Activated naive CD8-positive, alpha-beta T cell treated with anti-CD3 and anti-CD28 coated beads, Interleukin-2, amount 50 U/mL, for 16 hours (primary cell): Measurements from ENCODE around the gene PIK3R6.
"Not testable (repeated sequence)": the region's sequence is repeated elsewhere in the genome, so short reads cannot be mapped to it uniquely, and the experiment has no call there.

Source experiments
- DNase-seq: peaks from one replicate; pipeline ENCODE4 v3.0.0-alpha.2; 2020; ENCODE audit warnings: low read depth, low spot score

The PIK3R6 gene

DNA sequence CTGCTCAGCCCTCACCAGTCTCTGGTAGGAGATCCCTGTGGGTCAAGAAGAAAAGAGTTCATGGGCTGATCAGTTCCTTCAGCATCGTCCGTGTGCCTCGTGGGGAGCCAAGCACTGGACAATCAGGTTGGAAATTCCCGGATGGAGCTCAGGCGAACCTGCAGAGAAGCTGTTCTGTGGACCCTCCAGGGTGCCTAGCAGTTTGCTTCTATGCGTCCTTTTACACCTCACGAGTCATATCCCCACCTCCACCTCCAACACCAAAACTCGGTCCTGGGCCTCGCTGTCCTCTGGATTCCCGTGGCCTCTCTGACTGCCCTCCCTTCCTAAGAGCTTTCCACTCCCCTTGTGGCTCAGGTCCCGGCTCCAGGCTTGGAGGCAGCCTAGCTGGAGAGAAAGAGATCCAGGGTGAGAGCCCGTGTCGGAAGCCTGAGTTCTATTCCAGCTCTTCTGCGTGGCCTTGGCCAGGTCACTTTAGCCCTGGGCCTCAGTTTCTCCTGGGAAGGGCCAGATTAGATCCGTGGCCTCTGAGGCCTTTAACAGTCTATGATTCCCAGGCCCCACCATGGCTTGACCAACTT is 26.2 kb upstream of the PIK3R6 start:
- DNase-seq = no peak

DNA sequence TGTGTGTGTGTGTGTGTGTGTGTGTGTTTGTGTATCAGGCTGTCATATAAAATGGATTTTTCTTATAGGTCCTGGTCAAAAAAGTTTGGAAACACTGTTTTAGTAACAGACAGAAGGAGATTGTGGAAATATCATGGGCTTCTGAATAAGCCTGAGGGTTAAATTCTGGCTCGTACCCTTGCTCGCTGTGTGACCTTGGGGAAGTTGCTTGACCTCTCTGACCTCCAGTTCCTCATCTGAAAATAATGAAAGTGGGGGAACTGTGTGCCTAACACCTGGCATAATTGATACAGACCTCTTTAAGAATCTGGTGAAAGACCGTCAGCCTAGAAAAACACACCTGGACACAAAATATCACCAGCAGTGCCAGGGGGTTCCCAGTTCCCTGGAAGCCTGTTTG is 25.6 kb upstream of the PIK3R6 start:
- DNase-seq = no peak

DNA sequence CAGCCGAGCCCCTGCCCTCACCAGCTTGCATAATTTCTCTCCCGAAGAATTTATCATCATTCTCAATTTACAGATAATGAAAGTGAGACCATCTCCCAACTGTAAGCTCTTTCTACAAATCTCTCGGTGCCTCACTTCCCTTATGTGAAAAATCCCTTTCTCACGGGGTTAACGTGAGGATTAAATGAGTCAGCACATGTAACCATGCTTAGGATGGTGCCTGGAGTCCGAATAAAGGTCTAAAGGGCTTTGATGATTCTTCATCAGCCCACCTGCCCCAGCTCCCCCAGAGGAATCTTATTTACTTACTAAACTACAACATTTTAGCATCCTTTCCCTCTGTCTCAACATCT is 24.8 kb upstream of the PIK3R6 start:
- no peak for DNase-seq

DNA sequence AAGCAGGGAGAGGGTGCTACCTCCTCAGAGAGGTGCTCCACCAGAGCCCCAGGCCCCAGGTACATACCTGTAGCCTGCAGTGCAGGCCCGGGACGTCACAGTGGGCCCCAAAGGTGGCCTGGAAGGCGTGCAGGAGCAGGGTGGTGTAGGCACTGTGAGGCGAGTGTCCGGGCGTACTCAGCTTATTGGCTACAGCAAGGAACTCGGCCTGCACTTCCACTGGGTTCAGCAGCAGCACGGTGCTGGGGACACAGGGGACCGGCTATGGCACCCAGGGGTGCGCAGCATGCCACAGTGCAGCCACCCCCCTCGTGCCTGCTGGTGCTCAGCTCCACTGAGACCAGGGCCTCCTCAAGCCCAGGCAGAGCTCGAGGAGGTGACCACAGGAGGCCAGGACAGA is 23.2 kb upstream of the PIK3R6 start:
- no peak for DNase-seq

DNA sequence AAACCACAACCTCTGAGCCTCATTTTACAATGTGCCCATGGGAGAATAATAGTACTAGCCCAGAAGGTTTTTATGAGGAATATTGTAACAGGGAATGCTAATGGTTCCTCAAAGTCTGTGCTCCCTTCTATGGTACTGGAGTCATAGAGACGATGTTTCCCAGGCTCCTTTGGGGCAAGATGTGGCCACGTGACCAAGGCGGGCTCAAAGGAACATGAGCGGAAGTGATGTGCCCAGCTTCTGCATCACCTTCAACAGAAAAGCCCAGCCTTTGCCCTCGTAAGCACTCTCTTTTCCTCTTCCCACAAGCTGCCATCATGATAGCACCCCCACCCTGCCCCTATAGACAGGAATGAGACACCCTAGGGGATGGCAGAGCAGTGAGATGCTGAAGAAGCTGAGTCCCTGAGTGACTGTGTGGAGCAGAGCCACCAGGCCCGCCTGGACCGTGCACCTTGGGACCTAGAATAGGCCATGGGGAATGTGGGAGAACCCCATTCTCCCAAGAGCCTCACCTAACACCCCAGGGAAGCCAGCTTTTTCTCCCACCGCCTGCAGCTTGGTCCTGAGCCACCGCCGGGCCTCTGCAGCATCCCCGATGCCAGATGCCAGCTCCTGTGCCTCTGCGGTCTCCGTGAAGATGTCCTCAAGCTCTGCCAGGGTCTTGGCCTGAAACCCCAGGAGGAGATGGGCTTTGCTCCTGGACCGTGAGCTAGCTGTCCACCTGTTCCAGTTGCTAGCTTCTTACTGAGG is 22.2 kb upstream of the PIK3R6 start:
- no peak for DNase-seq

DNA sequence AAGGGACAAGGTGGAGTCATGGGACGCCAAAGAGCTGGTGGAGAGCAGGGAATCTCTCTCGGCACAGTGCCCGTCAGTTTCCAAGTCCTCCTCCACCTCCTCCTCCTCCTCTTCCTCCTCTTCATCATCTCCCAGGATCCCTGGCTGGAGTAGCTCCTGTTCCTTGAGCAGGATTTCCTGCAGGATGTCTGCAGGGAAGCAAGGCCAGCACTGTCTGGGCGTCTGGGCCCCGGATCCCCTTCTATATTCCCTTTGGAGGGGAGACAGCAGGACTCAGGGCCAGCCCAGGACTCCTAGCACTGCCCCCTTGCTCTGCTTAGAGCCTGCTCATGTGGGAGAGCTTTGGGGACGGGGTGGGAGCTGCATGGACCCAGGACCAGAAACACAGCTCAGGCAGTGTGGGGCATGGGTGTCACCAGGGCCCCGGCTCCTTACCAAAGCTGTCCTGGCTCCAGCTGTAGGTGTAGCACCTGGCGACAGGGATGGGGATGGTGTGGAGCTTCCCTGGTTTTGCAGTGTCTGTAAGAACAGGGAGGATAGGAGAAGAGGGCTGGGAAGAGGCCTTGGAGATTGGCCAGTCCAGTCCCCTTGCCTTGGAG is 21.3 kb upstream of the PIK3R6 start:
- no peak for DNase-seq

DNA sequence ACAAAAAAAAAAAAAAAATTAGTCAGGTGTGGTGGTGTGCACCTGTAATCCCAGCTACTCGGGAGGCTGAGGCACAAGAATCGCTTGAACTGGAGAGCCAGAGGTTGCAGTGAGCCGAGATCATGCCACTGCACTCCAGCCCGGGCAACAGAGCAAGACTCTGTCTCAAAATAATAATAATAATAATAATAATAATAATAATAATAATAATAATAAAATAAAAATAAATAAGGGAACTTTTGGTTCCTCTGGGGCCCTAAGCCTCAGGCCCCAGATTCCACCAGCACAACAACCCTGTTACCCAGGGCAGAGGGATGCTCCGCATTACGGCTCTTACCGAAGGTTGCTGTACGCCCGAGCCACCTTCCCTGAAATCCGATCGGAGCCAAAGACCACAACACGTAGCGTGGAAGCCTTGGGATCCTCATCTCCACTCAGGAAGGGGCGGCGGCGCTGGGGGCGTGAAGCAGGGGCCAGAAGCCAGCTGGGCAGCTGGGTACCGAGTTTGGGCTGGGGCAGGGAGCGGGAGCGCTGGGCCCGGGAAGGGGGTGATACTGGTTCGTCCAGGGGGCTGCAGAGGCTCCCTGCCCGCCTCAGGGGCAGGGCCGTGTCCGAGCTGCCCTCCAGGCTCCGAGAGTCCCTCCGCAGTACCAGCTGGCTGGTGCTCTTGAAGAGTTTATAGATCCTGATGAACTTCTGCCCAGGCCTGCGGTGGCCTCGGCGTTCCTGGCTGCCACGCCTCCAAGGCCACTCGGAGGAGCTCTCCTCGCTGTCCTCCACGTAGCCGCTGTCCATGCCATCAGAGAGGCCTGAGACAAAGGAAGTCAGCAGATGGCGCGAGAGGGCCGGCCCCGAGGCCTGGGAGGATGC is 20.6 kb upstream of the PIK3R6 start:
- DNase-seq = no peak

DNA sequence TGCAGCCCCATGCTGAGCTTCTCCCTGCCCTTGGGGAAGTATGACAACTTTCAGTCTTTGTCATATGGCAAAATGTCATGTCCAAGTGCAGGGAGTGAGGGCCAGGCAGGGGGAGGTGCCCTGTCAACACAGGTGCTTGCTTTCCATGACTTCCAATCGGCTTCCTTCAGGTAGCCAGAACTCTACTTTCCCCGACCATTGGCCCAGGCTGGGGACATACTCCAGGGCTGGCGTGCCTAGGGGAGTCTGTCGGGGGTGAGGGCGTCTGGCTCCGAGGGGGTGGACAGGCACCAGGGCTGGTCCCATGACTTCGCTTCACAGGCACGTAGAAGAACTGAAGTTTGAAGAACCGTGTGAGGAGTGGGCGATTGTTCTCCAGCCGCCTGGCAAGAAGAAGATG is 19.8 kb upstream of the PIK3R6 start:
- no peak for DNase-seq

DNA sequence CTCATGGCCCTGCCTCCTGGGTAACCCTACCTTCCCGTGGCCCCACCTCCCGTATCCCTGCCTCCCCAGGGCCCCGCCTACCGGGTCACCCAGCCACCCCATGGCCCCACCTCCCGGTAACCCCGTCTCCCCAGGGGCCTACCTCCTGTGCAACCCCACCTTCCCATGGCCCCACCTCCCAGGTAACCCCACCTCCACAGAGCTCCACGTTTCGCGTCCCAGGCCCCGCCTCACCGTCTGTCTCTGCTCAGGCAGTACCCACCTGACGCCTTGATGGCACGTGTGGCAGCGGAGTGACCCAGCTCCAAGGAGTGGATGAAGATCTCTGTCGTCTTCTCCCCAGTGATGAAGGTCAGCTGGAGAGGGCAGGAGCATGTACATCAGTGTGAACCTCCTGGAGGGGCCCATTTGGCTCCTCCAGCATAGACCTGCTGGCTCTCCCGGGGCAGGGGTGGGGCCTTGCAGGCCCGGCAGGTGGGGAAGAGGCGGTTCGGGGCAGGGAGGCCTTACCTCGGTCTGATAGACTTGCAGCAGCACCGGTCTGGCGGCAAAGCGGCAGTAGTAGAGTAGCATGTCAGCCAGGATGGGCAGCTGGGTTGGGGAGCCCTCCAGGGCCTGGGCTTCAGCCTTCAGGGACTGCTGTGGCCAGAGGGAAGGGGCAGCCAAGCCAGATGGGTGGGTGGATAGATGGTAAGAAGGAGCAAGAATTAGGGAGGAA is 18.7 kb upstream of the PIK3R6 start:
- DNase-seq = no peak

DNA sequence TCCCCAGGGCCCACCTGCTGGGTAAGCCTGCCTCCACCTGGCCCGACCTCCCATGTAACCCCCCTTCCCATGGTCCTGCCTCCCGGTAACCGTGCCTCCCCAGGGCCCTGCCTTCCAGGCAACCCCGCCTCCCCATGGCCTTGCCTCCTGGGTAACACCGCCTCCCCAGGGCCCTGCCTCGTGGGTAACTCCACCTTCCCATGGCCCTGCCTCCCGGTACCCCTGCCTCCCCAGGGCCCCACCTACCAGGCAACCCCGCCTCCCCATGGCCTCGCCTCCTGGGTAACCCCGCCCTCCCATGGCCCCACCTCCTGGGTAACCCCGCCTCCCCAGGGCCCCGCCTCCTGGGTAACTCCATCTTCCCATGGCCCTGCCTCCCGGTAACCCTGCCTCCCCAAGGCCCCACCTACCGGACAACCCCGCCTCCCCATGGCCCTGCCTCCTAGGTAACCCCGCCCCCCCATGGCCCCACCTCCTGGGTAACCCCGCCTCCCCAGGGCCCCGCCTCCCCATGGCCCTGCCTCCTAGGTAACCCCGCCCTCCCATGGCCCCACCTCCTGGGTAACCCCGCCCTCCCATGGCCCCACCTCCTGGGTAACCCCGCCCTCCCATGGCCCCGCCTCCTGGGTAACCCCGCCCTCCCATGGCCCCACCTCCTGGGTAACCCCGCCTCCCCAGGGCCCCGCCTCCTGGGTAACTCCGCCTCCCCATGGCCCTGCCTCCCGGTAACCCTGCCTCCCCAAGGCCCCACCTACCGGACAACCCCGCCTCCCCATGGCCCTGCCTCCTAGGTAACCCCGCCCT is 17.9 kb upstream of the PIK3R6 start:
- not testable (repeated sequence) for DNase-seq

DNA sequence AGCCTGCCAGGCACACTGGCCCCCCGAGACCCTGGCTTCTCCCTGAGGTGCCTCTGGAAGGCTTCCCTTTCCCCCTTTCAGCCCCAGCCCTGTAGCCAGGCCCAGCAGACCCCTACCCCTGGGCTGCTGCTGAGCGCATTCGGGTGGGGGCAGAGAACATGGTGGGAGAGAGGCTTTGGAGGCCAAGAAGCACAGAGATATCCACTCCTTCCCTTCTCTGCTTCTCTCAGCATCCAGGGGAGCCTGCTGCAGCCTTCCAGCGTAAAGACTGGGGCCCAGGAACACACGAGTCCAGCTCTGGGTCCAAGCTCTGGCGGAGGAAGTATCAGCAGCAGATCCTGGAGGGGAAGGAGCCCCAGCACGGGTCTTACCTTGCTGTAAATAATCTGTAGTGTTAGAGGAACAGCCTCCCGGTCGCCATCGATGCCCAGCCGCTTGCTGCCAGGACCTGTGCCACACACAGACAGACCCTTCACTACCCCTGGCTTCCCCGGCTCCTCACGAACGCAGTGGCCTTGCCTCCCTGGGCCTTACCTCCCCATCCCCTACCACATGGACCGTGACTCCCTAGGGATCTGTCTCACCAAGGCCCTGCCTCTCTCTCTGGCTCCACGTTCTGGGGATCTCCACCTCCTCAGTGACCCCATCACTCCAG is 17.0 kb upstream of the PIK3R6 start:
- no peak for DNase-seq

DNA sequence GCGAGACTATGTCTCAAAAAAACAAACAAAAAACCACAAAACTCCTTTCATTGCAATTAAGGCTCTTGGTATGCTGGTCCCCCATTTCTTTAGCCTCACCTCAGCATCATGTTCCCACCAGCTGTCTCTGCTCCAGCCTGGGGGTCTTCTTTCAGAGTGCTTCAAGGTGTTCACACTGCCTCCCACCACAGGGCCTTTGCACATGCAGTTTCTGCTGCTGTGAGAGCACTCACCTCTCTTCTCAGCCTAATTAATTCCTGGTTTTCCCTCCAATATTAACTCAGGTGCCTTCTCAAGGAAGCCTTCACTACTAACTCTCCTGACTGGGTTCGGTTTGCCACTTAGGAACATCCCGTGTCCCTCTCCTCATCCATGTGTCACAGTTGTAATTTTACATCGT is 15.9 kb upstream of the PIK3R6 start:
- DNase-seq = no peak

DNA sequence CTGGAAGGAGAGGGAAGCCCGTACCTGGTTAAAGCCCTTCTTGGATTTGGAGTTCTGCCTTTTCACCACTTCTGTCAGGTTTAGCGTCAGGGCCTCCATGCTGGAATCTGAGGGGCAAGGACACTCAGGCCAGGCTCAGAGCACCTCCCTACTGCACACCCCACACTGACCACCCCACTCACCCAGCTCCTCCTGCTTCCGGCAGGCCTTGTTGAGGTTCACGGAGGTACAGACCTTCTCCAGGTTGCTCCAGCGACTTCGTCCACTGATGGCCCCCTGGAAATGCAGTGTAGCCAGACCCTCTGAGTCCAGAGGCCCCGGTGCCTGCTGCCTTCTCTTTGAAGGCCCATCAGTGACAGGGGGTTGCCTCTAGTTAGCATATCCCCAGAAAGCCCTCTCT is 14.1 kb upstream of the PIK3R6 start:
- no peak for DNase-seq

DNA sequence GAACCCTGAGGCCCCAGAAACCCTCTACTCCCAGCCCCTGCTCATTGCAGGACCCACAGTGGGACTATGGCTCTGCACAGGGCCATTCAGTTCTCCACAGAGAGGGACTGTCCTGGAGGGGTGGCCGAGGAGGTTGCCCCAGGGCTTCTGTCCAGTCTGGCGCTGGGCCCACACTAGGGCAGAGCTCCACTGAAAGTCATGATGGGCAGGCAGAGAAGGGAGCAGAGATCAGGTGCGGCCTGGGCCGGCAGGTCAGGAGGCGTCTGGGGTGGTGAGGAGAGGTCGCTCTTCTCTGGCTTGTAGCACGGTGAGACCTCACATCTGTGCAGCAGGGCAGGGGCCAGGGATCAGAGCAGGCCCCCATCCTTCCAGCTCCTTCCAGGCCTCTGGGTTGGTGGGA is 13.0 kb upstream of the PIK3R6 start:
- no peak for DNase-seq

DNA sequence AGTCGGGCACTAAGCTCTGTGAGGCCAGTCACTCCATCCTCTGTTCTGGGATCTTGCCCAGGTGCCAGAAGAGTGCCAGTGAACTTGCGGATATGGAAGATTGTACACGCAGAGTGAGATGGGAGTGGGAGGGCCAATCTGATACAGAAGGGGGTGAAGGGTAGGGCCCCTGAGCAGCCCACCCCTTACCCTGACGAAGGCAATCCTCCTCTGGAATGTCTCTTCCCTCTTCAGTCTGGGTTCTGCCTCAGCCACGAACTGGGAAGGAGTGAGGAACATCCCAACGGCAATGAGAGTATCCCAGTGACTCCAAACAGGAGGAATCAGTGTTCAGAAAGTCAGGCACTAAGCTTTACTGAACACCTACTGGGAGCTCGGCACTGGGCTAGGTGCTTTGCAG is 11.9 kb upstream of the PIK3R6 start:
- no peak for DNase-seq

DNA sequence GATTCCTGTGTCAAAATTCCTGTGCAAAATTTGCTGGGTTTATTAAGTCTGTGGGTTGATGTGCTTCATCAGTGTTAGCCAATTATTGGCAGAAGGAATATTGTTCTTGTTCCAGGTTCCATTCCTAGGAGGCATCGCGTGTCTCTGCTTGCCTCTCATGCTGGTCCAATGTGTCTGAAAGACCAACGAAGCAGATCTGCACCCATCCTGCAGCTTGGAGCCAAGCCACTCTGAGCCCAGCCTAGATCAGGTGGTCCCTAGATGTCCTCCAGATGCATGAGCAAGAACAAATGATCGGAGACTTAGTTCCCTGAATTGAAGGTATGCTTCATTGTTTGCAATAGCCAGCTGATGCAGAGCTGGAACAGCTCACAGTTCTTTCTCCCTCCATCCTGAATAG is 10.5 kb upstream of the PIK3R6 start:
- no peak for DNase-seq

DNA sequence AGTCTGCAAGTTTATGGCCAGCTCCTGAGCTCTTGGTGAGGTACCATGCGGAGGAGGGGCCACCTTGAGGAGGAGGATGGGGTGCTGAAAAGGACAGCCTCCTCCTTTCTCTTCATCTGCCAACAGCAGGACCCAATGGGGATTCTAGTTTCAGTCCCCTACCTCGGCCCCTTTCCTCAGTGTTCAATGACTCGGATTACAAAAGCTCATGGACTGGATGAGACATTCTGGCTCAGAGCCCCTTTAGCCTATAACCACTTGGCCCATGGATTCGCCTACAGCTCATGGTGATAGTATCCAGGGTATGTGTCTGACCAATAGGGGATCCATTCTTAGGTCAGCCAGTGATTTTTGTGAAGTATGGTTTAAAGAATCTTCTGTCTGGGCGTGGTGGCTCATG is 8.5 kb upstream of the PIK3R6 start:
- DNase-seq = no peak

DNA sequence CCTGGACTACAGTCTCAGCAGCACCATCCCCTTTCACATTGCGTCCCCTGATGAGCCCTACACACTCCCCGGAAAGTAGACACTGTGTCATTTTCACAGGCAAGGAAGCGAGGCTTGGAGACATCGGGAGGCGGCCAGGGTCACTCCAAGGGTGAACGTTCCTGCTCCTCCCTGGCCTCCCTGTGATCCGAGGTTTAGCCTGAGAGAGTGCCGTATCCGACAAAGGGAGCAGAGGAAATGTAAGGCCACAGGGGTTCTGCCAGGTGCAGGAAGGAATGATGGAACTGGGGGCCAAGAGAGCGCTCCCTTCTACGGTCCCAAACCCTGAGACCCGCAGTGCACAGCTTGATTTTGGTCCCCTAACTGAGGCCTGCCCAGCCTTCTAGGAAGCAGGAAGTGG is 8.0 kb upstream of the PIK3R6 start:
- no peak for DNase-seq

DNA sequence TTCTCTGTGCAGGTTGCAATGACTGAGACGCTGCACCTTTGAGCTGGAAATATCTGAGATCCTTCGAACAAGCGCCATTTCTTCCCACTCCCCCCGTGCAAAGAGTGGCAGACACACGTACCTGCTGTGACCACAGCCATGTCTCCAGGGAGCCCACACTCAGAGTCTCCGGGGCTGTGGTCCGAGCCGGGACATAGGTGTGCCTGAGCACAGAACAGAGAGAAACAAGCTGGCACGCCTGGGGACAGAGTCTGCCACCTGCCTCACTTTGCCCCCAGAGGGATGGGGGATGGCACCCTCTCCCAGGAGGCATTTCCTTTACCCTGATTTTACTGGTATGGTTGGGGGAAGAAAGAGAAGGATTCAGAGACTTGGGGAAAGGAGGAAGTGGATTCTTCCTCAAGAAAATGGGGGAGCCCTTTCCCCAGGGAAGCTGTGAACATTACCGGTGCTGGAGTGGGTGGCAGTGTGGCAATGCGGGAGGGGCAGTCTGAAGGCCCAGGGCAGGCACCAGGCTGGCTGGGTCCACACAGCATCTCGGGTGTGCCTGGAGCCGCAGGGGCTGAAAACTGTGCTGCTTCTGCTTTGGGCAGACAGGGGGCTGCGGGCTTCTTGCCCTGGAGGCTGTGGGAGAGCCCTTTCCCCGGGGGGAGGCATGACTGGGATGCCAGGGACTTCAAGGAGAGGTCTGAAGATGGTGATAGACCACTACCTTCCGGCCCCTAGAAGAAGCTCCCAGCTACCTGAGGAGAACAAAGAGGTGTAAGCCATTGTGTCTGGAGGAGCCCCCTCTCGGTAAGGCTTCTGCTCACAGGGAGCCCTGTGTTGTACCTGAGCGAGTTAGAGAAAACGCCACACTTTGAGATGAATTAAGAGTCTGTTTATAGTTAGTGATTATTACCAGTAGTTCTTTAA is 6.6 kb upstream of the PIK3R6 start:
- no peak for DNase-seq
